IMR-90 (cell line): Measurements from ENCODE around the gene PLEKHG1. TPM values are rescaled to one million over a fixed set of nuclear protein-coding genes. Genes with fewer than 3 reads are reported as not detected.

Experiments used
- ATAC-seq: fragments of 200-7000 bp; cut with Tn5 transposase; 2 replicates; pipeline ENCODE4 v1.9.1; 2020; ENCODE audit warnings: low read depth, mild to moderate bottlenecking, moderate library complexity
- BruUV-seq: library from RNA; stranded (reverse); fragments of 400-500 nt; replicated peaks from 2 replicates; lab custom pipeline; 2021; lab: Mats Ljungman, UMichigan
- CTCF ChIA-PET: fragments of 300-600 bp; formaldehyde crosslinking; extraction: SDS; loops from one replicate; lab custom pipeline; 2021; ENCODE audit warnings: antibody characterized with exemption; lab: Yijun Ruan, JAX
- POLR2A ChIA-PET: fragments of 300-600 bp; sonication (Branson Sonifier 250); formaldehyde crosslinking; loops from one replicate; lab custom pipeline; 2022; ENCODE audit warnings: antibody characterized with exemption; ENCODE audit not compliant: unreplicated experiment; lab: Charles Lee
- DNase-seq: peaks from one replicate; pipeline ENCODE4 v3.0.0; 2013
- H2AFZ ChIP-seq: replicated peaks from 2 replicates; pipeline ENCODE3; 2013; ENCODE audit warnings: low read length, mild to moderate bottlenecking; ENCODE audit not compliant: poor library complexity
- H2AK5ac ChIP-seq: 2 replicates; pipeline ENCODE4 v1.6.1; 2013; ENCODE audit warnings: low read depth, low read length, inconsistent platforms
- H2AK9ac ChIP-seq: replicated peaks from 2 replicates; pipeline ENCODE3; 2013; ENCODE audit warnings: mild to moderate bottlenecking, low read depth, low read length, moderate library complexity; ENCODE audit not compliant: poor library complexity
- H2BK120ac ChIP-seq: 2 replicates; pipeline ENCODE4 v1.6.1; 2013; ENCODE audit warnings: low read depth, low read length, inconsistent platforms
- H2BK15ac ChIP-seq: 3 replicates; pipeline ENCODE4 v1.6.1; 2013; ENCODE audit warnings: low read depth, low read length, inconsistent platforms
- H2BK20ac ChIP-seq: 2 replicates; pipeline ENCODE4 v1.6.1; 2013; ENCODE audit warnings: low read depth, mild to moderate bottlenecking, inconsistent platforms, low read length, moderate library complexity
- H2BK5ac ChIP-seq: 2 replicates; pipeline ENCODE4 v1.6.1; 2013; ENCODE audit warnings: mild to moderate bottlenecking, low read depth, low read length, inconsistent platforms; ENCODE audit not compliant: poor library complexity, severe bottlenecking
- H3K14ac ChIP-seq: replicated peaks from 2 replicates; pipeline ENCODE4 v1.6.1; 2013; ENCODE audit warnings: low read depth, low read length, inconsistent platforms
- H3K18ac ChIP-seq: 2 replicates; pipeline ENCODE4 v1.6.1; 2013; ENCODE audit warnings: low read depth, low read length, control low read depth
- H3K23ac ChIP-seq: 2 replicates; pipeline ENCODE4 v1.6.1; 2013; ENCODE audit warnings: low read depth, low read length, inconsistent platforms
- H3K27ac ChIP-seq: 2 replicates; pipeline ENCODE4 v1.5.1; 2013; ENCODE audit warnings: mild to moderate bottlenecking, control low read depth, low read length; ENCODE audit not compliant: insufficient read depth
- H3K27me3 ChIP-seq: 2 replicates; pipeline ENCODE4 v1.6.1; 2013; ENCODE audit warnings: low read length; ENCODE audit not compliant: control insufficient read depth, insufficient read depth
- H3K36me3 ChIP-seq: 2 replicates; pipeline ENCODE4 v1.6.1; 2013; ENCODE audit warnings: low read length, mixed read lengths; ENCODE audit not compliant: control insufficient read depth, insufficient read depth
- H3K4ac ChIP-seq: 2 replicates; pipeline ENCODE4 v1.6.1; 2013; ENCODE audit warnings: low read depth, low read length, inconsistent platforms
- H3K4me1 ChIP-seq: 2 replicates; pipeline ENCODE4 v1.6.1; 2013; ENCODE audit warnings: low read length, mixed read lengths; ENCODE audit not compliant: control insufficient read depth, insufficient read depth
- H3K4me2 ChIP-seq: 2 replicates; pipeline ENCODE4 v1.6.1; 2013; ENCODE audit warnings: low read depth, mild to moderate bottlenecking, control low read depth, low read length, moderate library complexity
- H3K4me3 ChIP-seq: 2 replicates; pipeline ENCODE4 v1.5.1; 2013; ENCODE audit warnings: low read depth, mild to moderate bottlenecking, control low read depth, low read length, moderate library complexity; ENCODE audit not compliant: insufficient read depth
- H3K56ac ChIP-seq: 2 replicates; pipeline ENCODE4 v1.6.1; 2013; ENCODE audit warnings: low read length, inconsistent platforms; ENCODE audit not compliant: insufficient read depth; ENCODE audit errors: extremely low read depth
- H3K79me1 ChIP-seq, 2 experiments: 2 replicates each; pipeline ENCODE4 v1.6.1; 2013; ENCODE audit warnings: low read length in 2 of 2, inconsistent platforms in 1 of 2, low read depth in 1 of 2
- H3K9ac ChIP-seq: 2 replicates; pipeline ENCODE4 v1.6.1; 2013; ENCODE audit warnings: low read depth, low read length, control low read depth
- H3K9me1 ChIP-seq: 2 replicates; pipeline ENCODE4 v1.6.1; 2013; ENCODE audit warnings: low read length, inconsistent platforms; ENCODE audit not compliant: insufficient read depth
- H3K9me3 ChIP-seq: 2 replicates; pipeline ENCODE4 v1.6.1; 2013; ENCODE audit warnings: low read length; ENCODE audit not compliant: control insufficient read depth, insufficient read depth
- H4K20me1 ChIP-seq: 2 replicates; pipeline ENCODE4 v1.6.1; 2013; ENCODE audit warnings: low read length, inconsistent platforms; ENCODE audit not compliant: insufficient read depth
- H4K5ac ChIP-seq: 2 replicates; pipeline ENCODE4 v1.6.1; 2013; ENCODE audit warnings: mild to moderate bottlenecking, low read depth, low read length, control low read depth
- H4K8ac ChIP-seq, 2 experiments: 2 replicates each; pipeline ENCODE4 v1.6.1; 2013; ENCODE audit warnings: low read depth in 2 of 2, low read length in 2 of 2, control low read depth in 1 of 2, inconsistent platforms in 1 of 2
- H4K91ac ChIP-seq: 2 replicates; pipeline ENCODE4 v1.6.1; 2013; ENCODE audit warnings: low read depth, low read length, inconsistent platforms; ENCODE audit not compliant: insufficient read depth
- BHLHE40 ChIP-seq: fragments of 150-350 bp; IDR thresholded peaks from 2 replicates; pipeline ENCODE4 v1.6.1; 2016; ENCODE audit warnings: mild to moderate bottlenecking, low read depth, low read length
- CHD1 ChIP-seq: IDR thresholded peaks from 2 replicates; pipeline ENCODE4 v1.6.1; 2012; ENCODE audit warnings: low read depth, low read length, improper control_type of control experiment
- MAZ ChIP-seq: IDR thresholded peaks from 2 replicates; pipeline ENCODE4 v1.6.1; 2012; ENCODE audit warnings: low read depth, mild to moderate bottlenecking, low read length, improper control_type of control experiment, moderate library complexity, borderline replicate concordance
- RAD21 ChIP-seq: IDR thresholded peaks from 2 replicates; pipeline ENCODE4 v1.6.1; 2012; ENCODE audit warnings: low read length, improper control_type of control experiment
- RFX5 ChIP-seq: IDR thresholded peaks from 2 replicates; pipeline ENCODE4 v1.8.0; 2012; ENCODE audit warnings: low read depth, mild to moderate bottlenecking, low read length, moderate library complexity
- SMC3 ChIP-seq: fragments of 150-350 bp; IDR thresholded peaks from 2 replicates; pipeline ENCODE4 v1.6.1; 2016; ENCODE audit warnings: low read depth, mild to moderate bottlenecking, antibody characterized with exemption, low read length, moderate library complexity
- dilution Hi-C: fragments of 300-500 bp; cut with HindIII; formaldehyde crosslinking; loops from one replicate; pipeline ENCODE4 v1.14.3; 2018; ENCODE audit warnings: low sequenced_read_pairs; ENCODE audit not compliant: unreplicated experiment
- in situ Hi-C: fragments of 300-500 bp; cut with MboI; formaldehyde crosslinking; loops from 3 replicates; pipeline ENCODE4 v1.14.3; 2019; ENCODE audit warnings: low sequenced_read_pairs, inconsistent platforms, mixed read lengths
- intact Hi-C: fragments of 100-400 bp; cut with micrococcal nuclease; formaldehyde crosslinking; loops from 2 replicates; pipeline ENCODE4 v1.10.0; 2022
- polyA plus RNA-seq, 3 experiments: library from polyadenylated mRNA; depleted of rRNA; stranded (reverse); fragments of >200 nt; gene quantifications; 2 replicates each; pipeline ENCODE4 v1.2.3, GENCODE V29; 2012; ENCODE audit warnings: low replicate concordance in 1 of 3
- total RNA-seq: library from RNA; depleted of rRNA; stranded (reverse); fragments of >200 nt; gene quantifications from 2 replicates; pipeline ENCODE4 v1.2.3, GENCODE V29; 2012
- TF ChIP-seq, protein P1 (sequence below): fragments of 150-350 bp; IDR thresholded peaks from 2 replicates; pipeline ENCODE4 v1.6.1; 2017; ENCODE audit warnings: mild to moderate bottlenecking, antibody characterized with exemption, low read length, low read depth
- TF ChIP-seq, protein P2 (sequence below): conservative IDR thresholded peaks from 2 replicates; pipeline ENCODE4 v1.5.1; 2012; ENCODE audit warnings: mild to moderate bottlenecking, low read depth, low read length, improper control_type of control experiment

Gene PLEKHG1
- total and polyA plus RNA-seq, 2 of the 4 experiments (the other 2 are of a cell fraction), result 0.09 to 0.36 TPM

DNA sequence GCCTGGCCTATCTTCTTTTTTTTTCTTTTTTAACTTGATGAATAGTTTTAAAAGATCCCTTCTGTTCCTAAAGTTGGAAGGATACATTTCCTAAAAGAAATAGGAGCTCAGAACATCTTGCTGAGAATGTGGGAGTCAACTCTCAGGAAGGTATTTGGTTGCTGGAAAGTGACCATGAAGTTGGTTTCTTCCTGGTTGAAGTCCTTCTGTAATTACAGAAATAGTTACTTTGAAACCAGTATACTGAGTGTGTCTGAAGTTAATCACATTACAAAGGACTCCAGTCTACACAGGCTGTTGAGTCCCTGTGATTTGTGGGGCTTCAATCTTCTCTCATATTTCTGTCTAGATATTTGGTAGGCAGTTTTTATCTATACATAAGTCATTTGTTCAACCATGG is 9.8 kb upstream of the PLEKHG1 start:
- no peak overlapping the region for H3K56ac ChIP-seq
- no peak overlapping the region for H2BK5ac ChIP-seq
- H2AFZ ChIP-seq, result no peak overlapping the region
- H3K4ac ChIP-seq, result no peak overlapping the region
- H3K79me1 ChIP-seq, result no peaks in the 10 kb centered on the region
- no peak for ATAC-seq
- H3K4me2 ChIP-seq, result no peak overlapping the region
- no peaks in the 10 kb centered on the region for H3K4me1 ChIP-seq
- no peak overlapping the region for H4K8ac ChIP-seq
- H3K18ac ChIP-seq, result no peak overlapping the region
- in situ Hi-C loops, result no loop called here
- no peak overlapping the region for H4K5ac ChIP-seq
- H2BK20ac ChIP-seq, result no peak overlapping the region
- H3K27me3 ChIP-seq, result peaks cover 9% of the 10 kb centered on the region; the same call in 1 of the 2 replicates
- no peaks in the 10 kb centered on the region for H4K20me1 ChIP-seq
- H2AK9ac ChIP-seq, result no peak overlapping the region
- no peak overlapping the region for H4K91ac ChIP-seq
- no peaks in the 10 kb centered on the region for H3K9me1 ChIP-seq
- no peak overlapping the region for H2BK120ac ChIP-seq
- no peaks in the 10 kb centered on the region for H3K9me3 ChIP-seq
- ChIA-PET CTCF (interaction anchor here (0.7 kb wide), 1 partner anchor 314 kb away, joined by 4 read pairs; no protein-coding TSS in a partner anchor), POLR2A (no interaction called here)
- H2AK5ac ChIP-seq, result no peak overlapping the region
- H3K27ac ChIP-seq, result no peak overlapping the region
- dilution Hi-C loops, result no loop called here
- intact Hi-C loops, result no loop called here
- no peak overlapping the region for H3K4me3 ChIP-seq
- no peak overlapping the region for H3K14ac ChIP-seq
- TF ChIP-seq SMC3 (no peak), RAD21 (no peak), CHD1 (no peak), RFX5 (no peak), BHLHE40 (no peak), MAZ (no peak)
- TF ChIP-seq, protein P1, sequence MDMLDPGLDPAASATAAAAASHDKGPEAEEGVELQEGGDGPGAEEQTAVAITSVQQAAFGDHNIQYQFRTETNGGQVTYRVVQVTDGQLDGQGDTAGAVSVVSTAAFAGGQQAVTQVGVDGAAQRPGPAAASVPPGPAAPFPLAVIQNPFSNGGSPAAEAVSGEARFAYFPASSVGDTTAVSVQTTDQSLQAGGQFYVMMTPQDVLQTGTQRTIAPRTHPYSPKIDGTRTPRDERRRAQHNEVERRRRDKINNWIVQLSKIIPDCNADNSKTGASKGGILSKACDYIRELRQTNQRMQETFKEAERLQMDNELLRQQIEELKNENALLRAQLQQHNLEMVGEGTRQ, result no peak
- TF ChIP-seq, protein P2, sequence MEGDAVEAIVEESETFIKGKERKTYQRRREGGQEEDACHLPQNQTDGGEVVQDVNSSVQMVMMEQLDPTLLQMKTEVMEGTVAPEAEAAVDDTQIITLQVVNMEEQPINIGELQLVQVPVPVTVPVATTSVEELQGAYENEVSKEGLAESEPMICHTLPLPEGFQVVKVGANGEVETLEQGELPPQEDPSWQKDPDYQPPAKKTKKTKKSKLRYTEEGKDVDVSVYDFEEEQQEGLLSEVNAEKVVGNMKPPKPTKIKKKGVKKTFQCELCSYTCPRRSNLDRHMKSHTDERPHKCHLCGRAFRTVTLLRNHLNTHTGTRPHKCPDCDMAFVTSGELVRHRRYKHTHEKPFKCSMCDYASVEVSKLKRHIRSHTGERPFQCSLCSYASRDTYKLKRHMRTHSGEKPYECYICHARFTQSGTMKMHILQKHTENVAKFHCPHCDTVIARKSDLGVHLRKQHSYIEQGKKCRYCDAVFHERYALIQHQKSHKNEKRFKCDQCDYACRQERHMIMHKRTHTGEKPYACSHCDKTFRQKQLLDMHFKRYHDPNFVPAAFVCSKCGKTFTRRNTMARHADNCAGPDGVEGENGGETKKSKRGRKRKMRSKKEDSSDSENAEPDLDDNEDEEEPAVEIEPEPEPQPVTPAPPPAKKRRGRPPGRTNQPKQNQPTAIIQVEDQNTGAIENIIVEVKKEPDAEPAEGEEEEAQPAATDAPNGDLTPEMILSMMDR, result no peak
- H2BK15ac ChIP-seq, result no peak overlapping the region
- no peak overlapping the region for H3K9ac ChIP-seq
- no TSS peak for BruUV-seq
- no peak for DNase-seq
- H3K36me3 ChIP-seq, result no peaks in the 10 kb centered on the region
- no peak overlapping the region for H3K23ac ChIP-seq
